ENCODE results near the gene BCDIN3D.

- TF ChIP-seq, protein P1, sequence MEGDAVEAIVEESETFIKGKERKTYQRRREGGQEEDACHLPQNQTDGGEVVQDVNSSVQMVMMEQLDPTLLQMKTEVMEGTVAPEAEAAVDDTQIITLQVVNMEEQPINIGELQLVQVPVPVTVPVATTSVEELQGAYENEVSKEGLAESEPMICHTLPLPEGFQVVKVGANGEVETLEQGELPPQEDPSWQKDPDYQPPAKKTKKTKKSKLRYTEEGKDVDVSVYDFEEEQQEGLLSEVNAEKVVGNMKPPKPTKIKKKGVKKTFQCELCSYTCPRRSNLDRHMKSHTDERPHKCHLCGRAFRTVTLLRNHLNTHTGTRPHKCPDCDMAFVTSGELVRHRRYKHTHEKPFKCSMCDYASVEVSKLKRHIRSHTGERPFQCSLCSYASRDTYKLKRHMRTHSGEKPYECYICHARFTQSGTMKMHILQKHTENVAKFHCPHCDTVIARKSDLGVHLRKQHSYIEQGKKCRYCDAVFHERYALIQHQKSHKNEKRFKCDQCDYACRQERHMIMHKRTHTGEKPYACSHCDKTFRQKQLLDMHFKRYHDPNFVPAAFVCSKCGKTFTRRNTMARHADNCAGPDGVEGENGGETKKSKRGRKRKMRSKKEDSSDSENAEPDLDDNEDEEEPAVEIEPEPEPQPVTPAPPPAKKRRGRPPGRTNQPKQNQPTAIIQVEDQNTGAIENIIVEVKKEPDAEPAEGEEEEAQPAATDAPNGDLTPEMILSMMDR (IDR thresholded peaks at IDR 0.05) = no peak
- no peak for TF ChIP-seq REST (IDR thresholded peaks at IDR 0.05; ENCODE audit: insufficient read depth in 1 of 2, low read depth in 2 of 2, low read length in 1 of 2)
These were observed 1.1 kb upstream of the BCDIN3D start for GRCh38 chr12:49843876-49844437.

Data from Panc1 (cell line).